SU-DHL-6 (cell line): ENCODE measurements around the gene CBFB.

Source experiments
- EZH2phosphoT487 ChIP-seq: fragments of 200-600 bp; sonication (generic), shearing (Covaris generic); conservative IDR thresholded peaks from 2 replicates; pipeline ENCODE4 v1.6.1; 2018; ENCODE audit warnings: mild to moderate bottlenecking, antibody characterized with exemption, low read length, moderate library complexity, mixed read lengths
- TF ChIP-seq, protein P1 (sequence below): fragments of 200-600 bp; sonication (generic); IDR thresholded peaks from one replicate; pipeline ENCODE4 v1.5.1; 2017; ENCODE audit warnings: antibody characterized with exemption, mild to moderate bottlenecking, low read length, moderate library complexity; ENCODE audit not compliant: insufficient read depth, poor library complexity, severe bottlenecking

DNA sequence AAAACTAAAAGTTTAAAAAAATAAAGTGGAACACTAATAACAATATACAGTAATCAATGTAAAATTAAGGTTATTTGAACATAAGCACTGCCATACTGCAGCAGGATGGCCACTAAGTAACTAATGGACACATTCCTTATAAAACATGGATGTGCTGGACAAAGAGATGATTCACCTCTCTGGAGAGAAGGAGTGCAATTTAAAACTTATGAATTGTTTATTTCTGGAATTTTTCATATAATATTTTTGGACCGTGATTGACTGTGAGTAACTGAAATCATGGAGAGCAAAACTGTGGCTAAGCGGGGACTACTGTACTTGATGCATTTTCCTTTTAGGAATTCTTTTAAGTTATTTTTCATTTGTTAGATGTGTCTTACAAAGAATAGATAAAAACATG is 21.8 kb downstream of the CBFB start:
- TF ChIP-seq, protein P1, sequence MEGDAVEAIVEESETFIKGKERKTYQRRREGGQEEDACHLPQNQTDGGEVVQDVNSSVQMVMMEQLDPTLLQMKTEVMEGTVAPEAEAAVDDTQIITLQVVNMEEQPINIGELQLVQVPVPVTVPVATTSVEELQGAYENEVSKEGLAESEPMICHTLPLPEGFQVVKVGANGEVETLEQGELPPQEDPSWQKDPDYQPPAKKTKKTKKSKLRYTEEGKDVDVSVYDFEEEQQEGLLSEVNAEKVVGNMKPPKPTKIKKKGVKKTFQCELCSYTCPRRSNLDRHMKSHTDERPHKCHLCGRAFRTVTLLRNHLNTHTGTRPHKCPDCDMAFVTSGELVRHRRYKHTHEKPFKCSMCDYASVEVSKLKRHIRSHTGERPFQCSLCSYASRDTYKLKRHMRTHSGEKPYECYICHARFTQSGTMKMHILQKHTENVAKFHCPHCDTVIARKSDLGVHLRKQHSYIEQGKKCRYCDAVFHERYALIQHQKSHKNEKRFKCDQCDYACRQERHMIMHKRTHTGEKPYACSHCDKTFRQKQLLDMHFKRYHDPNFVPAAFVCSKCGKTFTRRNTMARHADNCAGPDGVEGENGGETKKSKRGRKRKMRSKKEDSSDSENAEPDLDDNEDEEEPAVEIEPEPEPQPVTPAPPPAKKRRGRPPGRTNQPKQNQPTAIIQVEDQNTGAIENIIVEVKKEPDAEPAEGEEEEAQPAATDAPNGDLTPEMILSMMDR, result no peak
- no peak for TF ChIP-seq EZH2phosphoT487
